ENCODE results near the gene IL1RAPL2.
A peak's percentile ranks its signal among the peaks of the same experiment; 100 is the strongest.
"Not testable (repeated sequence)": the region's sequence is repeated elsewhere in the genome, so short reads cannot be mapped to it uniquely, and the experiment has no call there.

Gene IL1RAPL2

DNA sequence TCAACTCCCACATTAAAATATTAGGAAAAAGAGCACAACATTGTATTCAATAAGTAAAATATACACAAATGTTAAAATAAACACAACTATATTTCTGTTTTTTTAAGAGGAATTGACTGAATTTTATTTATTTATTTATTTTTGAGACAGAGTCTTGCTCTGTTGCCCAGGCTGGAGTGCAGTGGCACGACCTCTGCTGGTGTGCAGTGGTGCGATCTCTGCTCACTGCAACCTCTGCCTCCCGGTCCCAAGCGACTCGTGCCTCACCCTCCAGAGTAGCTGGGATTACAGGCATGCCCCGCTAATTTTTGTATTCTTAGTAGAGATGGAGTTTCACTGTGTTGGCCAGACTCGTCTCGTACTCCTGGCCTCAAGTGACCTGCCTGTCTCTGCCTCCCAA lies 623.1 kb downstream of the IL1RAPL2 start:
- DNase-seq: no peak

DNA sequence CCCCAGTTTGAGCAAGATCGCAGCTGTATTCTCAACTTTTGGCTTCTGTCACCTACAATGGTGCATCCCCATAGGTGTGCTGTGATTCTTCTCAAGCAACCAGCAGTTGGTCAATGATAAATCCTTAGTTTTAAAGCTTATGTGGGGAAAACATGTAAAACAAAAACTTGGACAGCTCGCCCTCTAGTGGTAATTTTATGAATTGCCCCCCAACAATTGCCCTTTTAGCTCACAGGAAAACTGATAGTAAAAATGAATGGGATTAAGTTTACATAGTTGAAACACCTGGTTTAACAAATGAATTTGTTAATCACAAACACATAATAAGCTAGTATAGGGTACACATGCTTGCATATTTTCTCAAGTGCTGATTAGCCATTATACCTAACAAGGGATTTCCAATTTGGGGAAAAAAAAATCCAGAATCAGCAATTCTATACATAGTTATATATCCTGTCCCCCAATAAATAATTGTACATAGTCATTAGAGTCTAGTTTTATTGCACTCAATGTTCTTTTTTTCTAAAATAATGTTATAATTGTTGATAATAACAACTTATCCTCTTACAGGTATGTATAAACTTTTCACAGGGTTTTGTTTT lies 624.4 kb downstream of the IL1RAPL2 start:
- DNase-seq: peak; percentile 4 to 18

DNA sequence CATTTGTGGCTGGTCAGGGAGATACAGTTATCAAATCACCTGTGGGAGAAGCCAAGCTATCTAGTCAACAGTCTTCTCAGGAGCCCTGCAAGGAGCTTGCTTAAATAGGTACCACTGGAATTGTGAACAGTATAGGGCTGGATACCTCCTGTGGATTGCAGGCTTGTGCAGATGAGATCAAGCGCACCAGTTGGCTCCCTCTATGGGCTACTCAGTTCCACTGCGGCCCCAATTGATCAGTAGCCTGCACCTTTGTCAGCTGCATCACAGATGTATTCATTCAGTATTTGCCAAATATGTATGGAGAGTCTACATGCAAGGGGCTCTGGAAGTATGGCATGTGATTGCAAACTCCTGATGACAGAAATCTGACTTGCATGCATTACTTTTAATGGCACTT lies 625.9 kb downstream of the IL1RAPL2 start:
- no peak for DNase-seq

DNA sequence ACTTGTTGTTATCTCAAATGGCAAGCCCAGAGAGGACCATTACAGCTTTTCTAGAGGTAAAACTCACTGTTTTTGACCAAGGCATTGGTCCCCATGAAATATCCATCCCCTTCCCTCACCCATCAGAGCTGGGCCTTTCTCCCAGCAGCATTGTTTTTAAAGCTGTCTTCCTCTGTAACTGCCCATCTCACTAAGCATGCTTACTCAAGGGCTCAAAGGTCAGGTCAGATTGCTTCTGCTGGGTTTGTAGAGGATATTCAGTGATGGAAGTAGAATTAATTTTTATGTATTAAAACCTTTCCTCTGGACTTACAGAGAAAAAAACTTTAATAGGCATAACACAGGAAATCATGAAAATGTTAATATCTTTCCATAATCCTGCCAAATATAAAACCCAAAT lies 643.4 kb downstream of the IL1RAPL2 start:
- DNase-seq: no peak

DNA sequence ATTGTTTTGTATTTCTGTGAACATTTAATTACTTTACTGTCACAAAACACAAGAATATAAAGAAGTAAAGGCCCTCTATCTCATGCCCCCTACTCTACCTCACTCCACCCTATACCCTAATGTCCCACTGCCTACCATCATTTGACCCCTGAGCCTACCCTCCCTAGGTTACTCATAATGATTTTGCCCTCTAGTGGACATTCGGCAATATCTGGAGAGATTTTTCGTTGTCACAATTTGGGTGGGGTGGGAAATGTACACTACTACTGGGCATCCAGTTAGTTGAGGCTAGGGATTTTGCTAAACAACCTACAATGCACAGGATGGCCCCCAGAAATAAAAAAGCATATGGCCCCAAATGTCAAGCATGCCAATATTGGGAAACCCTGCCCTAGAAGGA lies 644.3 kb downstream of the IL1RAPL2 start:
- no peak for DNase-seq

DNA sequence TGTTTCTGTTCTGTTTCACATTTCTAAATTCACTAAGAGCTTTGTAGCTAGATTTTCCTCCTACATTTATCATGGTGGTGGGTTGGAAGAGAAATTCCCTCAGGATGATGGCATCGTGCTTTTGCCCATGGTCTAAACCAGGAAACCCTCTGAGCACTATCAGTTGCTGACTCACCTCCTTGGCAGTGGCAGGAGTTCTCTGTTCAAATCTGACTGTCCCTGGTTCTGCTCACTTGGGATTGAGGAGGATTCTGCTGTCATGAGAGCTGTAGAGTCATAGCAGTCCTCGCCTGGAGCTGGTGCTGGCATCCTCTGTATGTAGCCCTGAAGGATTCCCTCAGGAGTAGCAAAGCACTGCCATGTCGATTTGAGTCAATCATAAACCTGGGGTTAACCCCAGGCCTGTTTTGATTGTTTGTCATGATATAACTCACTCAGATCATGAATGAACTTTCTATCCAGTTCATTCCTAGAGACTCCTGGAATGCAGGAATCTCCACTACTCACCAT lies 645.1 kb downstream of the IL1RAPL2 start:
- DNase-seq: no peak

DNA sequence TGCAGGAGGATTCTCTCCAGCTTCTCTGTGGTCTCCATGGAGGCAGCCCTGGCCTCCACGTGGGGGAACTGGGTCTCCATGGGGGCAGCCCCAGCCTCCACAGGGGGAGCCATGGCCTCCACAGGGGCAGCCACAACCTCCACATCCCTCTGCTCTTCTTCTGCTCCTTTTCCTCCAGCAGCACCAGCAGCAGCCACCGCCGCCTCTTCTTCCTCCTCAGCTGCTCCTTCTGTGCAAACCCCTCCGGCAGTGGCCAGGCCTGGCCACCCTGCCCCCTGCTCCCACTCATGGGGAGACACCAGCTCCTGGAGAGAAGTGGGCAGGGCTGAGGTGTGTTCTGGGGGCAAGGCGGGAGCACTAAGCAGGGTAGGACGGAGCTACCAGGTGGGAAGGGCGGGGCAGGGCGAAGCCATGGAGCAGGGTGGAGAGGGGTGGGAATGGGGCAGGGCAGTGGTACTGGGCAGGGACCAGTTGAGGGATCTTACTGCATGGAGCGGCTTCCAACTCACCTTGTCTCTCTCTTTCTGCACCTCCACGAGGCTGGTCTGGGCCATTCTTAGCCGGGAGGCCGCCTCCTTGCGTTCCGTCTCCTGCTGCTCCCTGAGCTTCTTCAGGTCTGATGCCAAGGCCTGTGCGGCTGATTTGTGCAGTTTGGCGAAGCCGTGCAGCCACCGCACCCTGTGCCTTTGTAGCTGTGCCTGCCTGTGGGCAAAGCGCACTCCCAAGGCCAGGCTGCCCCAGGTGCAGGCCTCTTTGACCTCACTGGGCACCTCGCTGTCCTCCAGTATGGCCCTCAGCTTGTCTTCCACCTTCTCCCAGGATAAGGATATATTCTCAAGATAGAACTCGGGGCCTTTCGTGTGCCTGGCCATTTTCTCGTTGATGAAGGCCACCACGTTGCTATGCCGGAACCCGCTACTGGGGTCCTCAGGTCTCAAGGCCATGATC lies 653.7 kb downstream of the IL1RAPL2 start:
- DNase-seq: no peak

DNA sequence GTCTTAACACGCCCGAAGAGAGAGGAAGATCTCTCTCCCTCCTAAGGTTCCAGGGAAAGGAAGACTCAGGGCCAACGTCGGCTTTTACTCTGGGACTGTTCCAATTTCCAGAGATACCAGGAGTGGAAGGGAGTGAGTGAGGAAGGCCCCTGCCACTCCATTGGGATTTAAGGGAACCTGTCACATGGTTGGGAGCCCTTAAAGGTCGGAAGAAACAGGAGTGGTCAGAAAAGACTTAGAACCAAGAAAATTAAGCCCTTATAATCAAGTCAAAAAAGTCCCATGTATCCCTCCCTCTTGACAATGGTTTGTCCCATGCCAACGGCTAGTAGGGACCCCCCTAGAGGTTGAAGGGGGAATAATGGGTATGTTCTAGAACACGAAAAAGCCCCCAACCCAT lies 654.6 kb downstream of the IL1RAPL2 start, which contains the start of gene TEX13A:
Gene TEX13A, minus strand, starts transcription at position 59 of the 400 bp plus-strand sequence. CDS start 297 bp downstream, outside the sequence.
- no peak for DNase-seq

DNA sequence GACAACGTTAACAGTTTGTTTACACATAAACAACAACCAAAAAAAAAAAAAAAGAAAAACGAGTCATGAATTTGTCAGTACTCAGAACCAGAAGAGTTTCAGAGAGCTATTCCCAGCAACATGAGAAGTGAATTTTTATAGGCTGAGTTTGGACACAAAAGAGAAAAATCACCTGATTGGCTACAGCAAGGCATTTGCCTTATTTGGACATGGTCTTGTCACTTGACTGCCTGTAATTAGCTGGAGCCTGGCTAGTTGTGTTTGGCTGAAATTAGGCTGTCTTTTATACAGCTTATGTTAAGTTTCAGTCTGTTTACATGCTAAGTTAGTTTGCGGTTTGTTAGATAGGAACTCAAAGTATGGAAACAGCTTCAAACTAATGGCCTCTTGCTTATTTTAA lies 655.4 kb downstream of the IL1RAPL2 start:
- no peak for DNase-seq

DNA sequence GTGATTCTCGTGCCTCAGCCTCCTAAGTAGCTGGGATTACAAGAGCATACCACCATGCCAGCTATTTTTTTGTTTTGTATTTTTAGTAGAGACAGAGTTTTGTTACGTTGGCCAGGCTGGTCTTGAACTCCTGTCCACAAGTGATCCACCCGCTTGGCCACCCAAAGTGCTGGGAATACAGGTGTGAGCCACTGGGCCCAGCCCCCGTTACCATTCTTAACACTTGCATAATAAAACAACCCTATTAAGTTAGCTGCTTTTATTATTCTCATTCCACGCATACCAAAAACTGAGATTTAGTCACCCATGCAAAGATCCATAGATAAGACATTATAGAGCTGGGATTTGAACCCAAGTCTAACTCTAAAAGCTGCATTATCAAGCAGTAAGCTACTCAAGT lies 660.5 kb downstream of the IL1RAPL2 start:
- DNase-seq: no peak

DNA sequence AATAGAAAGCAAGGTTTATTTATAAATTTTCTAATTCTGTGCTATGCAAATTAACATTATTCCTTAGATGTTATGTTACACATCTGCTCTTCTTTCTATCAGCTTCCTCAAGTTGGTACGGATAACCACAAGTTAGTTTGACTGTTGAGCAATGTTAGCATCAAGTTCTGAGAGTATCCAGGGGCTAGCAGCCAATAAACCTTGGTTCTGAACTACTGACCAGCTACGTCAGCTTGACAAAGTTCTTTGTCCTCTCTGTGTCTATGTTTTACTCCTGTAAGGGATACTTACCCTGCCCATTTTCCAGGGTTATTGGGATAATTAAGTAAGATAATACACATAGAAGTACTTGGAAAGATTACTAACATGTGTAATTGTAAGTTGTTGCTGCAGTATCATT lies 662.6 kb downstream of the IL1RAPL2 start:
- no peak for DNase-seq

DNA sequence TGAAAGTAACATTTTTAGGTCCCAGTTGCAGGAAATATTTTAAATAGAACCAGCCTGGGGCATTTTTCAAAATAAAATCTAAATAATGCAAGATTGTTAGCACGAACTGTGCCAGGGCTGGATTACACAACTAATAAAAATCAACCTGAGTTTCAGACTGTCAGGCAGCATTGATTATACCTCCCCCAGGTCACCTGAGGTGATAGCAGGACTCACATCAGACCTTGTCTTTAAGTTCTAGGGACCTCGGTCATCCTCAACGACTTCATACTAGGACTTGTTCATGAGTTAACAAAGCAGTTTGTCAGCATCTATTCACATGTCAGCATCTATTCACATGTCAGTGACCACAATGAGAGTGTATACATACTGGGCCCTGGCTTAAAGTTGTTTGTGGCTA lies 663.1 kb downstream of the IL1RAPL2 start:
- DNase-seq: no peak

DNA sequence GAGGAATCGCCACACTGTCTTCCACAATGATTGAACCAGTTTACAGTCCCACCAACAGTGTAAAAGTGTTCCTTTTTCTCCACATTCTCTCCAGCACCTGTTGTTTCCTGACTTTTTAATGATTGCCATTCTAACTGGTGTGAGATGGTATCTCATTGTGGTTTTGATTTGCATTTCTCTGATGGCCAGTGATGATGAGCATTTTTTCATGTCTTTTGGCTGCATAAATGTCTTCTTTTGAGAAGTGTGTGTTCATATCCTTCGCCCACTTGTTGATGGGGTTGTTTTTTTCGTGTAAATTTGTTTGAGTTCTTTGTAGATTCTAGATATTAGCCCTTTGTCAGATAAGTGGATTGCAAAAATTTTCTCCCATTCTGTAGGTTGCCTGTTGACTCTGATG lies 671.4 kb downstream of the IL1RAPL2 start:
- DNase-seq: not testable (repeated sequence)

DNA sequence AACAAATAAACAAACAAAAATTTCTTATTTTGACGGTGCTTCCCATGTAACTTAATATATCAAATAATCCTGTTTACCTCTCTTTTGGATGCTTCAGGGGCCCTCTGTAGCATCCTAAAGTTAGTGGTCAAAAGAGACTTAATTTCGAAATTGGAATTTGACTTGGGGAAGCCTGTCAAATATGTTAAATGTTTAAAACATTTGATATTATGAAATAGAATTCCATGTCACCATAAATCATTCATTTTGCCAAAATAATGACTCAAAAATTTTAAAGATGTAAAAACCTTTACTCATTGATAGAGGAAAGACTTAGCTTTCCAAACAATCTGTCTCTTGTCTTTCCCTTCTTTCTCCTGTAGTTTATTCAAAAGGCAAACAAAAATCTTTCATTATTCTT lies 675.1 kb downstream of the IL1RAPL2 start:
- DNase-seq: no peak

DNA sequence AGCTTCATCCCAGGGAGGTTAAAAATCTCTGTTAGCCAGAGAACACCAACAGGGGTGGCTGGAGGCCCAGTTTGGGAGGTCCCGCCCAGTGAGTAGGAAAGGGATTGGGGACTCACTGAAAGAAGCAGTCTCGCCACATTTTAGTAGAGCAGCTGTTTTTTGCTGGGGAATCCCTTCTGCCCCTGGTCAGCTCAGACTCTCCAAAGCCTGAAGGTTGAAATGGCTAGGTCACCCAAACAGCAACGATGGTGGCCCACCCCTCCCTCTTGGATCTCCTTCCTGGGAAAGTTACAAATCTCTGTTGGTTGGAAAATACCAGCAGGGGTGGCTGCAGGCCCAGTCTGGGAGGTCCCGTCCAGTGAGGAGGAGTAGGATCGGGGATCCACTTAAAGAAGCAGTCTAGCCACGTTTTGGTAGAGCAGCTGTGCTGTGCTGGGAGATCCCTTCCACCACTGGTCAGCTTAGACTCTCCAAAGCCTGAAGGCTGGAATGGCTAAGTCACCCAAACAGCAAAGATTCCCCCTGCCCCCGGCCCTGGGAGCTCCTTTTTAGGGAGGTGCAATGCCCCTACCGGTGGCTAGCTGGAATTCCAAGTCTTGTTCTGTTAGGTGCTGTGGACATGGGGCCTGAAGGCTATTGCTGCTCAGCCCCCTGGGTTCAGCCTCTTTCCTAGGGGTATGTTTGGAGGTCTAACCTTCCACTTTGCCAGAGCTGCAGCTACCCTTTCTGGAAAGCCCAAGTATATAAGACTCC lies 694.5 kb downstream of the IL1RAPL2 start:
- DNase-seq: no peak

DNA sequence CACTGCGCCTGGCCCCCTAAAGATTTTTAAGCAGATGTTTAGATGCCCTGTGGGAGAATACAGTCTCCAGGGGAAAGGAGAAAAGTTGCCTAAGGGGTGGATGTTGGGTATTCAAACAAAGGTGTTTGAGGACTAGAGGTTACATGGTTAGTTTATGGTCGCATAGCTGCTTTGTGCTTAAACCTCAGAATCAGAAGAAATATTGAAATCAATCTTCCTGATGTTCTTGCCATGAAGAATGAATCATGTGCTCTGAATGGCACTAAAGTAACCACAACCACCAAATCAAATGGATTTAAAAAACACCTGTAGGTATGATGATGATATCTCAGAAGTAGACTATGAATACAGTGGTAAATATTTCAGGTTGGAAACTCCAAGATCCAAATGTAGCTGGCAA lies 697.2 kb downstream of the IL1RAPL2 start:
- no peak for DNase-seq

DNA sequence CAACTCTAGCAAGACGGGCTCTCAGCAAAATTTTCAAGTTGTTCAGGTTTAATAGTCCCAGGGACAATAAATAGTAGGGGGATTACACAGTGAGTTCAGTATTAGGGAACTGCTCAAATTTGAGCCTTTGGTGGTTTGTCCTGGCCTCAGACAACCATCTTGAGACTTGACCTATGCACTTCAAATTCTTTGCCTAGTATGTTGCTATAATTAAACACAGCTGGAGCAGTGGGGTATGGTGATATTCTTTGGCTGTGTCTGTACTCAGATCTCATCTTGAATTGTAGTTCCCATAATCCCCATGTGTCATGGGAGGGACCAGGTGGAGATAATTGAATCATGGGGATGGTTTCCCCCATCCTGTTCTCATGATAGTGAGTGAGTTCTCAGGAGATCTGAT lies 697.8 kb downstream of the IL1RAPL2 start:
- no peak for DNase-seq

DNA sequence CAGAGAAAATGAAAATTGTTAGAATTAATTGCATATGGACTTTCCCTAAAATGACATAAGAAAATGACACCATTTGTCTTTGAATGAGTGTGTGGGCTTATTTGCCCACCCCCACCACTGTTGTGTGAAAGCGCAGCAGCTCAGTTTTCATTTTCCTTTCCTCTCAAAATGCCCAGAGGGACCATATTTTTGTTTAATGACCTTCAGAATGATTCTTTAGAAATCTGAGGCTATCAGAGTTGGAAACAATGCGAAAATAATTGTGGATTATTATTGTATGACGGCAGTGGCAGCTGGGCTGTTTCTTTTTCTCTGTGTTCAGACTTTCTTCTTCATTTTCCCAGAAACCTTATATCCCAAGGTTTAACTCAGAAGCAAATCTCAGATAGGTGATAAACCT lies 699.1 kb downstream of the IL1RAPL2 start:
- no peak for DNase-seq

DNA sequence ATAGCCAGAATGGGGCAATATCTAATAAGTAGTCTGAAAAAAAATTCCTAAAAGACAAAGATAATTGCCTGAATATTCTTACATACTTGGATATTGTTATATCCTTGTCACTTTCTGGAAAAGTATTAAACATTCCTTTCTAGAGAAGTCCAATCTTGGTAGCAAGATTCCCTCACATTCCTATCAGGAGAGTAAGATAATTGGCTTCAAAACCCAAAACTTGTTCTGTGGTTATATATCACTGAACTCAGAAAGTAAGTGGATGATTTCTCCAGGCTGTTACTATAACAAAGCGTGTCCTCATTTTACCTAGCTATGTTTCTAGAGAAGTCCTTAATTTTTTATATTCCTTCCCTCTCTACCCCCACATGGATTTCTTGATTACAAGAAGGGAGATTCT lies 700.5 kb downstream of the IL1RAPL2 start:
- DNase-seq: no peak

DNA sequence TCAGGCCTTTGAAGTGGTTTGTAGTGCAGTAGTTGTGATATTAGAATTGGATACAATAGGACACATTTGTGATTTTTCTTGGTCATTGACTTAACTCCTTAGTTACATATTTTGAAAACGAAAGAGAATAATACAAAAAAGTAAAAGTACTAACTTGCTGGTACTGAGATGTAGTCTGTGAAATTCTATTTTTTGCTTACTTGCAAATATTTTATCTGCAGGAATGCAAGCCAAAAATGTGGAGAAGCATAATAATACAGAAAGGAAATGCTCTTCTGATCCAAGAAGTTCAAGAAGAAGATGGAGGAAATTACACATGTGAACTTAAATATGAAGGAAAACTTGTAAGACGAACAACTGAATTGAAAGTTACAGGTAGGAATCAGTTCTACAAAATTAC lies 701.2 kb downstream of the IL1RAPL2 start:
- DNase-seq: no peak

DNA sequence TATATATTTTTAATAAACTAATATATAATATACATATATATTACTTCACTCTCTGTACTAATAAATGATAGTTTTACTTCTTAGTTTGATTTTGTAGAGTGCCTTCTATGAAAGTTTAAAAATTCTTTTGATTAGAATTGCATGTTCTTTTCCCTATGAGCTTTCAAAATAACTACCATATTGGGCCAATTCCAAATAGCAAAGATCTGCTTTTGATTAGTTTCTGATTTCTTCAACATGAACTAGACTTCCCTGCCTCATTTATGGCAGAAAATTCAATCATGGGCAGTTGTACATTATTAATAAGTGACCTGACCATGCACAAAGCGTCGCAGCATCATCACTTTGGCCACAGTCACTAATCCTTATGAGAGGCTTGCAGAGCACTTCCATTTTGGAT lies 703.4 kb downstream of the IL1RAPL2 start:
- DNase-seq: no peak

DNA sequence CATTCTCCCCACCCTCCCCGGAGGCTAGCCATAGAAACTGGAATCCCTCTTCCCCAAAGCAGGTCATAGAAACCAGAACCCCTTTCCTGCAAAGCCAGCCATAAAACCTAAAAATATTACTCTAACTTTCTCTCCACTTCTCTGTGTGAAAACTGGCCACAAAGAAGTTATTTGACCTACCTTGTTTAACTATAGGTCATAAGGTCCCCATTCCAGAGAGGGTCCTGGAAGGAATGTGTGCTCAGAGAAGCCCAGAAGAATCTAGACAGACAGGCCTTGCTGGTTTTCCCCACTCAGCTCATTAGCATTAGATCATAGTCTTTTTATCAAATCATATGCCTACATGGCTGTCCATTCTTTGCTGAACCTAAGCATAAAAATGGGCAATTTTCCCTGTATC lies 707.3 kb downstream of the IL1RAPL2 start:
- no peak for DNase-seq

DNA sequence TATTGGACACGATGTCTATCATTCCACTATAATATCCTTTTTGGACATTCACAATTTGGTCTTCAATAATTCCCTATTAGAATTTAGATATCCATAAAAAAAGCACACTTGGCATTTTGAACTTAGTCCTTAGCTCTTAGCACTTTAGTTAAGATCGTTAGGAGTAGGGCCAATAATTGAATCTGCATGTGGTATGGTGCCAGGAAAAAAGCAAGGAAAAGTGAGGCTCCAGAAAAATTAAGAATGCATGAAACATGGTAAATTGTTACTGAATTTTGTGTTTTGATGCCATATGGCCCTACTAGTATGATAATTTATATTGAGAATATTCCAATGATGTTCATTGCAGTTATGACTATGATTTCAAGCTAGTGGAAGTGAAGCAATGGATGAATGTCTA lies 708.1 kb downstream of the IL1RAPL2 start:
- DNase-seq: no peak
